WI38 (cell line): ENCODE results near the gene PCDHGA11.
A peak's percentile ranks its signal among the peaks of the same experiment; 100 is the strongest.
"Not testable (repeated sequence)": the region's sequence is repeated elsewhere in the genome, so short reads cannot be mapped to it uniquely, and the experiment has no call there.

Experiments used
- H3K4me3 ChIP-seq: 2 replicates; pipeline ENCODE4 v1.5.1; 2011; ENCODE audit warnings: low read depth, mild to moderate bottlenecking, control low read depth, low read length
- TF ChIP-seq, protein P1 (sequence below): IDR thresholded peaks from 2 replicates; pipeline ENCODE4 v1.5.1; 2012; ENCODE audit warnings: low read depth, mild to moderate bottlenecking, control low read depth, low read length

The PCDHGA11 gene

DNA sequence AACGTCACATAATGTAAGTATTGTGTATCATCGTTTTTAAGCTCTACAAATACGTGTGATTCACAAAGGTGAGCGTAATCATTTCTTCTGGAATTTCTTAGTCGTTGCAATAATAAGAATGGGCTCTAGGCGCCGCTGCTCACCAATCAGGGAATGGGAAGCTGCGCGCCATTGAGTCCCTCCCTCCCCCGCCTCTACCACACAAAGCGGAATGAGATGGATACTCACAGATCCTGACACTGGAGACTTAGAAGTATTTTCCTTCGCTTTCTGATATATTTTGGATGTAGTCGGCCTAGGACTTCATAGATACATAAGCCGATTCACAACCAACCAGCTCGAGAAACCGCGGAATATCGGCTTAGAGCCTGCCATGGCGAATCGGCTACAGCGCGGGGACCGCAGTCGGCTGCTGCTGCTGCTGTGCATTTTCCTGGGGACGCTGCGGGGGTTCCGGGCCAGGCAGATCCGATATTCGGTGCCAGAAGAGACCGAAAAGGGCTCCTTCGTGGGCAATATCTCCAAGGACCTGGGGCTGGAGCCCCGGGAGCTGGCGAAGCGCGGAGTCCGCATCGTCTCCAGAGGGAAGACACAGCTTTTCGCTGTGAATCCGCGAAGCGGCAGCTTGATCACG, at the start of gene PCDHGA11:
Gene PCDHGA11, plus strand, starts transcription at position 197 of the 634 bp plus-strand sequence. Its CDS starts 177 bp downstream, at position 374.
- peak within 1 kb of the TSS; percentile 36 for H3K4me3 ChIP-seq
- TF ChIP-seq, protein P1, sequence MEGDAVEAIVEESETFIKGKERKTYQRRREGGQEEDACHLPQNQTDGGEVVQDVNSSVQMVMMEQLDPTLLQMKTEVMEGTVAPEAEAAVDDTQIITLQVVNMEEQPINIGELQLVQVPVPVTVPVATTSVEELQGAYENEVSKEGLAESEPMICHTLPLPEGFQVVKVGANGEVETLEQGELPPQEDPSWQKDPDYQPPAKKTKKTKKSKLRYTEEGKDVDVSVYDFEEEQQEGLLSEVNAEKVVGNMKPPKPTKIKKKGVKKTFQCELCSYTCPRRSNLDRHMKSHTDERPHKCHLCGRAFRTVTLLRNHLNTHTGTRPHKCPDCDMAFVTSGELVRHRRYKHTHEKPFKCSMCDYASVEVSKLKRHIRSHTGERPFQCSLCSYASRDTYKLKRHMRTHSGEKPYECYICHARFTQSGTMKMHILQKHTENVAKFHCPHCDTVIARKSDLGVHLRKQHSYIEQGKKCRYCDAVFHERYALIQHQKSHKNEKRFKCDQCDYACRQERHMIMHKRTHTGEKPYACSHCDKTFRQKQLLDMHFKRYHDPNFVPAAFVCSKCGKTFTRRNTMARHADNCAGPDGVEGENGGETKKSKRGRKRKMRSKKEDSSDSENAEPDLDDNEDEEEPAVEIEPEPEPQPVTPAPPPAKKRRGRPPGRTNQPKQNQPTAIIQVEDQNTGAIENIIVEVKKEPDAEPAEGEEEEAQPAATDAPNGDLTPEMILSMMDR, result peak; percentile 60

DNA sequence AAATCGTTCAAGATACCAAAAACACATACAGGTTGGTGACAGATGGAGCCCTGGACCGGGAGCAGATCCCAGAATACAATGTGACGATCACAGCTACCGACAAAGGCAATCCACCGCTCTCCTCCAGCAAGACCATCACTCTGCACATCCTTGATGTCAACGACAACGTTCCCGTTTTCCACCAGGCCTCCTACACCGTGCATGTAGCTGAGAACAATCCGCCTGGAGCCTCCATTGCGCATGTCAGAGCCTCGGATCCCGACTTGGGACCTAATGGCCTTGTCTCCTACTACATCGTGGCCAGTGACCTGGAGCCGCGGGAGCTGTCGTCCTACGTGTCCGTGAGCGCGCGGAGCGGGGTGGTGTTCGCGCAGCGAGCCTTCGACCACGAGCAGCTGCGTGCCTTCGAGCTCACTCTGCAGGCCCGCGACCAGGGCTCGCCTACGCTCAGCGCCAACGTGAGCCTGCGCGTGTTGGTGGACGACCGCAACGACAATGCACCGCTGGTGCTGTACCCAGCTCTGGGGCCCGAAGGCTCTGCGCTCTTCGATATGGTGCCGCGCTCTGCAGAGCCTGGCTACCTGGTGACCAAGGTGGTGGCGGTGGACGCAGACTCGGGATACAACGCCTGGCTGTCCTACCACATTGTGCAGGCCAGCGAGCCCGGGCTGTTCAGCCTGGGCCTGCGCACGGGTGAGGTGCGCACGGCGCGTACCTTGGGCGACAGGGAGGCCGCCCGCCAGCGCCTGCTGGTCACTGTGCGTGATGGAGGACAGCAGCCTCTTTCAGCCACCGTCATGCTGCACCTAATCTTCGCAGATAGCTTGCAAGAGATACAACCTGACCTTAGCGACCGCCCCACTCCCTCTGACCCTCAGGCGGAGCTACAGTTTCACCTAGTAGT, 49.0 kb upstream of the PCDHGA11 start:
- H3K4me3 ChIP-seq, result no peak overlapping the region
- TF ChIP-seq, protein P1, result no peak

DNA sequence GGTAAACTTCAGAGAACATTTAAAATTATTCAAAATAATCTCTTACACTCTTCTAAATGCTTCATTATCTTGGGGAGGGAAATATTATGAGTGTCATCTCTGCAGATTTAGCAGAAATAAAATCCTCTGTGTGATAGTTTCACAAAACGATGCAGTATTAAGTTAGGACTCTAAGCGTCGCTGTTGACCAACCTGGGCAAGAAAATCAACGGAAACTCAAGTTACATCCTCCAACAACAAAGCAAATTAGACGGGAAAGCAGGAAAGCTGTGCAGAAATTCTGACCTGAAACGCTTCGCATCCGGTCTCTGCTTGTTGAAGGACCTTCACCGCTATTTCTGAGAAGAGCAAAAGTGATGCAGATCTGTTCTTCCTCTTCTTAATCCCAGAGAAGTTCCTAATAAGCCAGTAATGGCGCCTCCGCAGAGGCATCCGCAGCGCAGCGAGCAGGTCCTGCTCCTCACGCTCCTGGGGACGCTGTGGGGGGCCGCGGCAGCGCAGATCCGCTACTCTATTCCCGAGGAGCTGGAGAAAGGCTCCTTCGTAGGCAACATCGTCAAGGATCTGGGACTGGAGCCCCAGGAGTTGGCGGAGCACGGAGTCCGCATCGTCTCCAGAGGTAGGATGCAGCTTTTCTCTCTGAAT, 47.1 kb upstream of the PCDHGA11 start, which contains the start of gene PCDHGA6:
Gene PCDHGA6, plus strand, starts transcription at position 219 of the 645 bp plus-strand sequence. Its CDS starts 193 bp downstream, at position 412.
- no peak within 1 kb of the TSS for H3K4me3 ChIP-seq

DNA sequence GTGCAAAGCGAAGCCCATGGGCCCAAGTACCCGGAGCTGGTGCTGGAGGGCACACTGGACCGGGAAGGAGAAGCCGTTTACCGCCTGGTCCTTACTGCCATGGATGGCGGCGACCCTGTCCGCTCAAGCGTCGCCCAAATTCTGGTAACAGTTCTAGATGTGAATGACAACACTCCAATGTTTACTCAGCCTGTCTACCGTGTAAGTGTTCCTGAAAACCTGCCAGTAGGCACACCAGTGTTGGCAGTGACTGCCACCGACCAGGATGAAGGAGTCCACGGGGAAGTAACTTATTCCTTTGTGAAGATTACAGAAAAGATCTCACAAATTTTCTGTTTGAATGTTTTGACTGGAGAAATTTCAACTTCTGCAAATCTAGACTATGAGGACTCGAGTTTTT, 46.2 kb upstream of the PCDHGA11 start:
- TF ChIP-seq, protein P1, result no peak
- no peak overlapping the region for H3K4me3 ChIP-seq

More for the DNA sequence above, 47.1 kb upstream of the PCDHGA11 start, which contains the start of gene PCDHGA6:
- TF ChIP-seq, protein P1, result peak; percentile 37; the same call in 1 of the 2 replicates

DNA sequence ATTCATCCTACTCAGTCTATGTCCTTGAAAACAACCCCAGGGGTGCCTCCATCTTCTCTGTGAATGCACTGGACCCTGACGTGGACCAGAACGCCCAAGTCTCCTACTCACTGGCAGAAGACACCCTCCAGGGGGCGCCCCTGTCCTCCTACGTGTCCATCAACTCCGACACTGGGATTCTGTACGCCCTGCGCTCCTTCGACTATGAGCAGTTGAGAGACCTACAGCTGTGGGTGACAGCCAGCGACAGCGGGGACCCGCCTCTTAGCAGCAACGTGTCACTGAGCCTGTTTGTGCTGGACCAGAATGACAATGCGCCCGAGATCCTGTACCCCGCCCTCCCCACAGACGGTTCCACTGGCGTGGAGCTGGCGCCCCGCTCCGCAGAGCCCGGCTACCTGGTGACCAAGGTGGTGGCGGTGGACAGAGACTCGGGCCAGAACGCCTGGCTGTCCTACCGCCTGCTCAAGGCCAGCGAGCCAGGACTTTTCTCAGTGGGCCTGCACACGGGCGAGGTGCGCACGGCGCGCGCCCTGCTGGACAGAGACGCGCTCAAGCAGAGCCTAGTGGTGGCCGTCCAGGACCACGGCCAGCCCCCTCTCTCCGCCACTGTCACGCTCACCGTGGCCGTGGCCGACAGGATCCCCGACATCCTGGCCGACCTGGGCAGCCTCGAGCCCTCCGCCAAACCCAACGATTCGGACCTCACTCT, 45.3 kb upstream of the PCDHGA11 start:
- H3K4me3 ChIP-seq, result not testable (repeated sequence)

DNA sequence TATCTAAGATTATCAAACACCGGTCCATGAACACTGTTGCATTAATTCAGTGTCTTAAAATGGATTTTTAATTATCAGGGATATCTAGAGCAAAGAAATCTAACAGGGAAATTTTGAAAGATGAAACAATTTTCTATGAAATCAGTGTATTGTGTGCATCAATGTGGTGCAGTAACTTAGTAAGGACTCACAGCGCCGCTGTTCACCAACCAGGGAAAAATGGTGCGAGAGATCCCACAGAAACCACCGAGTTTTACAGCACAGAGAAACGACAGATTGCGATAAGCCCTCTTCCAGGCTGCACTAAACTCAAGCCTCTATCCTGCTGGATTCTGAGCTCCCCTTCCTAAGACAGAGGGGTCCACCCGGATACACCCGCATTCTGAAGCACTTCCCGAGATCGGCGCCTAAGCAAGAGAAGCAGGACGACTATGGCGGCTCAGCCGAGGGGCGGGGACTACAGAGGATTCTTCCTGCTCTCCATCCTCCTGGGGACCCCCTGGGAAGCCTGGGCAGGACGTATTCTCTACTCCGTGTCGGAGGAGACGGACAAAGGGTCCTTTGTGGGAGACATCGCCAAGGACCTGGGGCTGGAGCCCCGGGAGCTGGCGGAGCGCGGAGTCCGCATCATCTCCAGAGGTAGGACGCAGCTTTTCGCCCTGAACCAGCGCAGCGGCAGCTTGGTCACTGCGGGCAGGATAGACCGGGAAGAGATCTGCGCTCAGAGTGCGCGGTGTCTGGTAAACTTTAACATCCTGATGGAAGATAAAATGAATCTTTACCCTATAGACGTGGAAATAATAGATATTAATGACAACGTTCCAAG, 38.2 kb upstream of the PCDHGA11 start, which contains the start of gene PCDHGA7:
Gene PCDHGA7, plus strand, starts transcription at position 274 of the 826 bp plus-strand sequence. Its CDS starts 158 bp downstream, at position 432.
- peak within 1 kb of the TSS; percentile 53 for H3K4me3 ChIP-seq
- TF ChIP-seq, protein P1, result peak; percentile 28; the same call in 1 of the 2 replicates
